HG02571 (cell line): ENCODE data around the gene RDH5.
A peak's percentile ranks its signal among the peaks of the same experiment; 100 is the strongest.

ENCODE experiments used
- ATAC-seq: cut with Tn5 transposase; IDR thresholded peaks from one replicate; pipeline ENCODE4 v1.9.1; 2021; ENCODE audit warnings: mild to moderate bottlenecking, moderate library complexity; ENCODE audit not compliant: unreplicated experiment

RDH5 gene

DNA sequence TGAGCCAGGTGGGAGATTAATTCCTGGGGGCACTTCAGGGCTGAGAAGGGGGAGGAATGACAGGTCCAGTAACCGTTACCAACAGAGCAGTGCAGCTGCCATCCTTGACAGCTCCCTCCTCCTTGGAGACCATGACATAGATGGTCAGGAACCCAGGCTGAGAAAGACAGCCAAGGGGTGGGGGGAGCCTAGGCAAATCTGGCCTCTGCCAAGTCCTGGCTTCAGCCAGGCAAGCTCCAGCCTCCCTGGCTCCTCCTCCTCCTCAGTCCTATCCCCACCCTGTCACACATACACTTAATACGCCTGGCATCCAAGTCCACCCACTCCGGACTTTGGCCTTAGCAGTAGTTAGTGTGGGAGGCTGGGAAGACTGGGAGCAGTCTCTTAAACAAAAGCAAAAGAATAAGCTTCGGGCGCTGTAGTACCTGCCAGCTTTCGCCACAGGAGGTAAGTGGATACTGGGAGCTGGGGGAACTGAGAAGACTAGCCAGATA lies at the start of gene RDH5:
Gene RDH5, plus strand, starts transcription at position 323 of the 494 bp plus-strand sequence. CDS start 792 bp downstream, outside the sequence.
- no peak for ATAC-seq

DNA sequence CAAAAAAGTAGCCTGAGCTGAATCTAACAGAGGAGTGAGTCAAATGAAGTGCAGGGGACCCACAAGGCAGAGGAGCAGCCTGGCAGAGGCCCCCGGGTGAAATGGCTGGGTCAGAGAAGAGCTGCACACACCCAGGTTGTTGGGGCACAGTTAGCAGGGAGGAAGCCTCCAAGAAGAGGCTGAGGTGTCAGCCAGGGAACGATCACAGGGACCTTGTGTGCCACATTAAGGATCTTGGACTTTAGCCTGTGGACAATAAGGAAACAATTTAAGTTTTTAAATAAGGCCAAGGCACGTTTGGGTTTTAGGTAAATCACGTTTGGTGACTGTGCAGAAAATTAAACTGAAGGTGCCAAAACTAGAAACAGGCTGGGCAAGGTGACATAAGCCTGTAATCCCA lies 48.4 kb upstream of the RDH5 start:
- no peak for ATAC-seq

GRCh38 chr12:55673638-55674037 lies 46.6 kb upstream of the RDH5 start:
- peak; percentile 97 for ATAC-seq

- no peak for ATAC-seq
These were observed 44.5 kb upstream of the RDH5 start for GRCh38 chr12:55675666-55676065.

DNA sequence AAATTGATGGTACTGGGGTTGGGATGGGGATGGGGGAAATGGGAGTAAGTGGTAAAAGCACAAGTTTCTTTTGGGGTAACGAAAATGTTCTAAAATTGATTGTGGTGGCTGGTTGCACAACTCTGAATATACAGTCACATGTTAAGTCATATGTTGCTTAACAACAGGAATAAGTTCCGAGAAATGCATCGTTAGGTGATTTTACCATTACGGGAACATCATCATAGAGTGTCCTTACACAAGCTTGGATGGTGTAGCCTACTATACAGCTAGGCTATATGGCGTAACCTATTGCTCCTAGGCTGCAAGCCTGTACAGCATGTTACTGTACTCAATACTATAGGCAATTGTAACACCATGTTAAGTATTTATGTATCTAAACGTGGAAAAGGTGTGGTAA lies 43.5 kb upstream of the RDH5 start:
- ATAC-seq, result no peak

- ATAC-seq, result no peak
These were observed 40.5 kb upstream of the RDH5 start for GRCh38 chr12:55679691-55680090.

DNA sequence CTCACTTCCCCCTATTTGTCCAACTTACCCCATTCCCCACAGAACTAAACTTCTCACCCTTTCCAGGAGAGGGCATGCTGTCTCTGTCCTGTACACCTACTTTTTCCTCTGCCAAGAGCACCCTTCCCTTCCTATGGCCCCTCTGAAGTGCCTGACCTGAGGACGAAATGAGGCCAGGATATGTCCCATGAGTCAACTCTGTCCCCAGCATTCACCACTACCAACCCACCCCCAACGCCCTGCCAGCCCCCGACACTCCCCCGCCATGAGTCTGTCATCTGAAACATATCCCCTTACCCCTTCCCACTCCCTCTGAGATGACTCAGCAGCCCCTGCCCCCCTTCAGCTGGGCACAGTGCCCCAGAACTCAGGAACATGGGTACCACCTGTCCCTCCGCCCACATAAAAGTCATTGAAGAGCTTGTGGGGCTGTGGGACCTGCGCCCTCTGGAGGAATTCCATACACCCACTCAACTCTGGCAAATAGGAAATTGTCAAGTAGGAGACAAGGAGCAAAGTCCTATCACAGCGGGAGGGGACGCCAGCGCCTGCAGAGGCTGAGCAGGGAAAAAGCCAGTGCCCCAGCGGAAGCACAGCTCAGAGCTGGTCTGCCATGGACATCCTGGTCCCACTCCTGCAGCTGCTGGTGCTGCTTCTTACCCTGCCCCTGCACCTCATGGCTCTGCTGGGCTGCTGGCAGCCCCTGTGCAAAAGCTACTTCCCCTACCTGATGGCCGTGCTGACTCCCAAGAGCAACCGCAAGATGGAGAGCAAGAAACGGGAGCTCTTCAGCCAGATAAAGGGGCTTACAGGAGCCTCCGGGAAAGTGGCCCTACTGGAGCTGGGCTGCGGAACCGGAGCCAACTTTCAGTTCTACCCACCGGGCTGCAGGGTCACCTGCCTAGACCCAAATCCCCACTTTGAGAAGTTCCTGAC lies 38.8 kb upstream of the RDH5 start:
- ATAC-seq, result no peak

GRCh38 chr12:55682087-55682796 lies 38.0 kb upstream of the RDH5 start:
- no peak for ATAC-seq

GRCh38 chr12:55683676-55684075 lies 36.5 kb upstream of the RDH5 start:
- ATAC-seq, result no peak

GRCh38 chr12:55684761-55685370 lies 35.3 kb upstream of the RDH5 start:
- no peak for ATAC-seq

DNA sequence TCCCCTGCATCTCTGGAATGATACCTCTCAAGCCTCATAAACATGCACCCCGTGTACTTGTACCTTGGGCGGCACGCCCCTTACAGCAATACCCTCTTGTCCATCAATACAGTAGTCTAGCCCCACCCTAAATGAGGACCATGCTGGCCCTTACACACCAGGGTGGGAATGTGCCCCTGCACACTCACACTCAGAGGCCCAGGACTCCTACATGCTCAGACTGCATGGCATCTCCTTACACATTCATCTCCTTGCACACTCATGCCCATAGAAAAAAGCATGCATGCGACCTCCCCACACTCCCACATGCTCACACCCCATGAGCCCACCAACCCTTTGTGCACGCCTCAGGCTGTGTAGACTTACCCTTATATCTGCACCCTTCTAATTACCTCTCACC lies 34.5 kb upstream of the RDH5 start:
- no peak for ATAC-seq

GRCh38 chr12:55686366-55687010 lies 33.7 kb upstream of the RDH5 start:
- ATAC-seq, result no peak

GRCh38 chr12:55687746-55688145 lies 32.4 kb upstream of the RDH5 start:
- no peak for ATAC-seq

DNA sequence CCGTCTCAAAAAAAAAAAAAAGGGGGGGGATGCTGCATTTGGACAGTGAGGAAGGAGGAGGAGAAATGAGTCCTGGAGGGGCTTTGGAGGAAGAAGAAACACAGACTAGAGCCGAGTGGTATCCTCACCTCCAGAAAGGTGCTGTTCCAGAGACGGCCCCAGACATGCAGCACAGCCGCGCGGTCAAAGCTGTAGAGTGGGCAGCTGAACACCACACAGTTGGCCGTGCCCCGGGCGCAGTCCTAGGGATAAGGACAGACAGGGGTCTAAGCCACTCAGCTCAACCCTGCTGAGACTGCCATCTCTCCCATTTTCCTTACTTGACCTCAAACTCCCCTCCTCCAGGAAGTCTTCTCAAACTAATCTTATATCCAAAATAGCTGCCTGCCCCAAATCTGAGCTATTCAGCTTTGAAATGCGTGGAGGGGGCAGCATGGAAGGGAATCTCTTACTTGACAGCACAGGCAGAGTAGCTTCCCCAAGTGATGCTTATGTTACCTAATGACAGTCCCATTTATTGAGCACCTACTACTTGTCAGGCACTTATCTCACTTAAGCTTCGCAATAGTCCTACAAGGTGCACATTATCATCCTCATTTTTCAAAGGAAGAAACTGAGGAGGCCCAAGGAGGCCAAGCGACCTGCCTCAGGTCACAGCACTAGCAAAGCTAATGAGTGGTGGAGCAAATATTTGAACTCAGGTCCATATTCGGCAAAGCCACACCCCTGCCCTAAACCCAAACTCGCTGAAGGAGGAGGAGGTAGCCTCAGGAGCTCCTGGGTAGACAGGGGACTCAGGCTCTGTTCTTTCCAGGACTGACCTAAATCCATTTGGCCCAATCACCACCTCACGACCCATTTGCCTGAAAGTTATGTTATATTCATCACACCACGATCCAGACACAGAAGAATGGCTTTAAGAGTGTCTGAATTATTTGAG lies 31.2 kb upstream of the RDH5 start:
- ATAC-seq, result no peak

- no peak for ATAC-seq
These were observed 27.4 kb upstream of the RDH5 start for GRCh38 chr12:55692631-55693322.

- no peak for ATAC-seq
These were observed 26.6 kb upstream of the RDH5 start for GRCh38 chr12:55693323-55694187.

GRCh38 chr12:55694188-55694515 lies 26.0 kb upstream of the RDH5 start:
- no peak for ATAC-seq

DNA sequence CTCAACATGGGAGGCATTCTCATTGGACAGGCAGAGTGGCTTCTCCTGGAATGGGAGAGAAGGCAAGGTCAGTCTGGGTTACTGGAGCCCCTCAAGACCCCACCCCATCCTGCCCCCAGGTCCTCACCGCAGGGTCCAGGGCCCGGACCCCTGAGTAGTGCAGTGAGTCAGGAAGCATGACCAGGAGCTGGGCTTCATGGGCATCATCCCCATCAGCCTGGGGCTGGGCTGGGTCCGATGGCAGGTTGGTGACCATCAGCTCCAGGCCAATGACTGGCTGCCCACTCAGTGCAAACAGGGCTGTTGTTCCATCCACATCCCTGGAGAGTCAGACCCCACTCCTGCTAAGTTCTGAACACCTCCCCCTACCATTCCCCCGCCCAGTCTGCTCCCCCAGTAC lies 25.5 kb upstream of the RDH5 start:
- no peak for ATAC-seq
